Osteocyte (in vitro differentiated cells): ENCODE data around the gene APOA5. TPM values are rescaled to one million over a fixed set of nuclear protein-coding genes. Genes with fewer than 3 reads are reported as not detected.

Source experiments
- DNase-seq: peaks from one replicate; pipeline ENCODE4 v3.0.0; 2021; ENCODE audit warnings: mixed read lengths; ENCODE audit not compliant: unreplicated experiment; ENCODE audit errors: extremely low spot score
- H3K27ac Mint-ChIP-seq: one replicate; pipeline ENCODE4 v1.8.0; 2021; ENCODE audit warnings: mild to moderate bottlenecking, mixed read lengths; ENCODE audit not compliant: unreplicated experiment
- H3K27me3 Mint-ChIP-seq: one replicate; pipeline ENCODE4 v1.8.0; 2021; ENCODE audit warnings: mixed read lengths; ENCODE audit not compliant: unreplicated experiment
- H3K36me3 Mint-ChIP-seq: one replicate; pipeline ENCODE4 v1.8.0; 2021; ENCODE audit warnings: mixed read lengths; ENCODE audit not compliant: unreplicated experiment
- H3K4me1 Mint-ChIP-seq: one replicate; pipeline ENCODE4 v1.8.0; 2021; ENCODE audit warnings: mixed read lengths; ENCODE audit not compliant: unreplicated experiment
- H3K4me3 Mint-ChIP-seq: one replicate; pipeline ENCODE4 v1.8.0; 2021; ENCODE audit warnings: mild to moderate bottlenecking, moderate library complexity, mixed read lengths; ENCODE audit not compliant: unreplicated experiment
- H3K9me3 Mint-ChIP-seq: one replicate; pipeline ENCODE4 v1.8.0; 2021; ENCODE audit warnings: mixed read lengths; ENCODE audit not compliant: unreplicated experiment
- CTCF ChIP-seq: fragments of 200-600 bp; sonication (generic); IDR thresholded peaks from 2 replicates; pipeline ENCODE4 v1.5.0; 2021; ENCODE audit warnings: antibody characterized with exemption, mild to moderate bottlenecking, moderate library complexity
- total RNA-seq: library from RNA; stranded (reverse); gene quantifications from 2 replicates; pipeline ENCODE4 v1.2.1, GENCODE V29; 2021

The APOA5 gene
- total RNA-seq, 1 donor from 2014 or later = not detected

GRCh38 chr11:116778556-116778955 lies 13.1 kb downstream of the APOA5 start:
- H3K36me3 Mint-ChIP-seq = peaks cover 33% of the 10 kb centered on the region

DNA sequence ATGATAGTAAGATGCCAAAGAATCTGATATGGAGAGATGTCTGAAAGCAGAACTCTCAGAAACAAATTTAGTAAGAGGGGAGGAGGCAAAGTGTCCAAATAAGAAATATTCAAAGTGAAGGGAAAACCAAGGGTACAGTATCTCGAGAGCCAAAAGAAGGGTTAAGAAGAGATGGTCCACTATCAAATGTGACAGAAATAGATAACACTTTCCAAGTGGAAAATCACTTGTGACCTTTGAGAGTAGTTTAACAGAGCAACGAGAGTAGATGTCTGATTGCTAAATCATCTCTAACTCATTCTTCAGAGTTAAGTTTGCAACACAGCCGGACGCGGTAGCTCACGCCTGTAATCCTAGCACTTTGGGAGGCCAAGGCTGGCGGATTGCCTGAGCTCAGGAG lies 14.6 kb downstream of the APOA5 start:
- no peak overlapping the region for H3K27ac Mint-ChIP-seq
- DNase-seq = no peak
- no peak overlapping the region for H3K4me3 Mint-ChIP-seq
- H3K36me3 Mint-ChIP-seq = peaks cover 29% of the 10 kb centered on the region
- H3K27me3 Mint-ChIP-seq = no peaks in the 10 kb centered on the region
- H3K4me1 Mint-ChIP-seq = peaks cover 9% of the 10 kb centered on the region
- H3K9me3 Mint-ChIP-seq = no peaks in the 10 kb centered on the region
- no peak for TF ChIP-seq CTCF

More at GRCh38 chr11:116778556-116778955, 13.1 kb downstream of the APOA5 start:
- Mint-ChIP-seq H3K9me3 (no peaks in the 10 kb centered on the region), H3K27ac (no peak overlapping the region), H3K4me3 (no peak overlapping the region), H3K27me3 (no peaks in the 10 kb centered on the region), H3K4me1 (peaks cover 4% of the 10 kb centered on the region)
- DNase-seq = no peak
- TF ChIP-seq CTCF = no peak

DNA sequence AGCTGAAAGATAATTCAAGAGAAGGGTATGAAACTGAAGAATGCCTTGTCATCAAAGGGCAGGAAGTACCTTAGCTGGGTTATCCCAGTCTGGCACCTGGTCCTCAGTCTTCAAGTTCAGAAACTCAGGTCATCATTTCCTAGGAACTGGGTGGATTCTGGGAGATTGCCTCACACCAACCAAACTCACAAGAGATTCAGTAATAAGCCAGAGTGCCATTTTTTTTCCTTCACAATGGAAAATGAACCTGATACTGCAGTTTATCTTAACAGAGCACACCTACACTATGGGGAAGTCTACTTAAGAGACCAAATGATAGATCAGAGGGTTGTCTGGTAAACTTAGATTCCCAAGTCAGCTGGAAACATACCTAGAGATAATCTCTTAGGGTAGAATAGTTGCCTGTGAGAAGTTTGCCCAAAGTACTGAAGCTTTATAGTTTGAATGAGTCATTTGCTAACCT lies 15.1 kb downstream of the APOA5 start:
- Mint-ChIP-seq H3K4me1 (peaks cover 14% of the 10 kb centered on the region), H3K36me3 (peaks cover 29% of the 10 kb centered on the region), H3K27ac (no peak overlapping the region), H3K27me3 (no peaks in the 10 kb centered on the region), H3K9me3 (no peaks in the 10 kb centered on the region), H3K4me3 (no peak overlapping the region)
- no peak for TF ChIP-seq CTCF
- no peak for DNase-seq

DNA sequence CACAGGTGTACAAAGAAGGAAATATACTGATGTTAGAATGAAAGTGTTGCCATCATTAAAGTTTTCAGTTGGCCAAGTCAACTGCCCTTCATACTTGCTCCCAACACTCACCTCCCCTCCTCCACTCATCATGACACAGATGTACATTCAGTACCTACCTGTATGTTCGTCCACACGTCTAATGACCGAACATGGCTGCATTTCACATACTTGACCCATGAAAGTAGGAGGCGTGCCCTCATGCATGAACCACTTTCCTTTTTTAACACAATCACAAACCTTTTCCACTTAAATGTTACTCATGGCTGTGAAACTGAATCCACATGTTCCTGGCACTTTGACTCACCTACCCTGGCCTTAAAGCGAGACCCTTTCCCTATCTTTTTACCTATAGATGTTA lies 15.7 kb downstream of the APOA5 start:
- H3K27ac Mint-ChIP-seq = no peak overlapping the region

DNA sequence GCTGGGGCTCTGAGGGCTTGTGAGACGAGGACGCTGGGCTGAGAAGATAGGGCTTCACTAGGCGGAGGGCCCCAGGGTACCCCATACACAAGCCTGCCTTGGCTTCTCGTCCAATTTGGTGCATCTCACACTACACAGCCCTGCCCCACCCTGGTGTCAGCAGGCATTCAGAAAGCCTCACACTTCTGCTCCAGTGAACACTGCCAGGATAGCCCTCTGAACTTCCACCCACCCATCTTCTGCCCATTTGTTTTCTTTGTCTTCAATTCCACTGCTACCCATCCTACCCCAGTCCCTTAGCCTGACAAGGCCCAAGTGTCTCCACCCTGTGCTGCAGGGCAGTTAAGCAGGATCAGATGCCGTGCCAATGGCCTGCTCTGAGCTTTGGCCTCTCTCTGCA lies 17.0 kb downstream of the APOA5 start:
- peaks cover 17% of the 10 kb centered on the region for H3K36me3 Mint-ChIP-seq
- H3K4me3 Mint-ChIP-seq = no peak overlapping the region
- no peak for DNase-seq
- TF ChIP-seq CTCF = no peak
- H3K27me3 Mint-ChIP-seq = no peaks in the 10 kb centered on the region
- no peaks in the 10 kb centered on the region for H3K9me3 Mint-ChIP-seq
- no peak overlapping the region for H3K27ac Mint-ChIP-seq
- peaks cover 23% of the 10 kb centered on the region for H3K4me1 Mint-ChIP-seq

More for the DNA sequence above, 15.7 kb downstream of the APOA5 start:
- DNase-seq = no peak
- Mint-ChIP-seq H3K27me3 (no peaks in the 10 kb centered on the region), H3K9me3 (no peaks in the 10 kb centered on the region), H3K4me3 (no peak overlapping the region), H3K36me3 (peaks cover 23% of the 10 kb centered on the region), H3K4me1 (peaks cover 20% of the 10 kb centered on the region)
- TF ChIP-seq CTCF = no peak
